Cortex of kidney (tissue), 1 donor: ENCODE results near the gene KCNK2.

Source experiments
- DNase-seq: peaks from one replicate; lab custom pipeline; 2025; lab: John Stamatoyannopoulos, UW

KCNK2 gene

GRCh38 chr1:215095524-215095923, 13.0 kb downstream of the KCNK2 start:
- DNase-seq = no peak

GRCh38 chr1:215101511-215101910, 19.0 kb downstream of the KCNK2 start:
- no peak for DNase-seq

- no peak for DNase-seq
These were observed 21.7 kb downstream of the KCNK2 start for GRCh38 chr1:215104283-215104682.

GRCh38 chr1:215106067-215106466, 23.5 kb downstream of the KCNK2 start:
- no peak for DNase-seq

GRCh38 chr1:215109171-215109570, 26.6 kb downstream of the KCNK2 start:
- no peak for DNase-seq

GRCh38 chr1:215111916-215112315, 29.4 kb downstream of the KCNK2 start:
- no peak for DNase-seq

GRCh38 chr1:215113776-215114153, 31.2 kb downstream of the KCNK2 start:
- no peak for DNase-seq

GRCh38 chr1:215114154-215114933, 31.8 kb downstream of the KCNK2 start:
- no peak for DNase-seq

- no peak for DNase-seq
These were observed 33.2 kb downstream of the KCNK2 start for GRCh38 chr1:215115760-215116159.

- DNase-seq = no peak
These were observed 35.5 kb downstream of the KCNK2 start for GRCh38 chr1:215118081-215118480.

GRCh38 chr1:215119056-215119455, 36.5 kb downstream of the KCNK2 start:
- no peak for DNase-seq

- no peak for DNase-seq
These were observed 37.3 kb downstream of the KCNK2 start for GRCh38 chr1:215119719-215120365.

- no peak for DNase-seq
These were observed 46.0 kb downstream of the KCNK2 start for GRCh38 chr1:215128504-215128903.

- no peak for DNase-seq
These were observed 48.8 kb downstream of the KCNK2 start for GRCh38 chr1:215131291-215131690.

- DNase-seq = no peak
These were observed 49.6 kb downstream of the KCNK2 start for GRCh38 chr1:215132156-215132555.

GRCh38 chr1:215133532-215133931, 51.0 kb downstream of the KCNK2 start:
- DNase-seq = no peak

- no peak for DNase-seq
These were observed 55.4 kb downstream of the KCNK2 start for GRCh38 chr1:215137985-215138384.

GRCh38 chr1:215140135-215140534, 57.6 kb downstream of the KCNK2 start:
- DNase-seq = no peak

GRCh38 chr1:215141460-215141859, 58.9 kb downstream of the KCNK2 start:
- no peak for DNase-seq

GRCh38 chr1:215143497-215143896, 61.0 kb downstream of the KCNK2 start:
- DNase-seq = no peak

- no peak for DNase-seq
These were observed 63.9 kb downstream of the KCNK2 start for GRCh38 chr1:215146240-215146975.

GRCh38 chr1:215147024-215147423, 64.5 kb downstream of the KCNK2 start:
- no peak for DNase-seq
